Osteoblast (primary cell): ENCODE results near the gene TOR1B. TPM values are rescaled to one million over a fixed set of nuclear protein-coding genes. Genes with fewer than 3 reads are reported as not detected.

Experiments
- DNase-seq: peaks from one replicate; pipeline ENCODE4 v3.0.0; 2011; ENCODE audit warnings: low spot score, mixed read lengths; ENCODE audit not compliant: insufficient read length; ENCODE audit errors: missing footprints
- H2AFZ ChIP-seq: 2 replicates; pipeline ENCODE4 v1.6.0; 2011; ENCODE audit warnings: mild to moderate bottlenecking, low read length
- H3K27ac ChIP-seq: 2 replicates; pipeline ENCODE4 v1.5.1; 2011; ENCODE audit warnings: mild to moderate bottlenecking, low read depth, low read length, moderate library complexity
- H3K27me3 ChIP-seq: 2 replicates; pipeline ENCODE4 v1.6.0; 2012; ENCODE audit warnings: mild to moderate bottlenecking, control low read depth, inconsistent platforms, low read length, moderate library complexity; ENCODE audit not compliant: insufficient read depth
- H3K36me3 ChIP-seq: 2 replicates; pipeline ENCODE4 v1.5.1; 2011; ENCODE audit warnings: mild to moderate bottlenecking, low read length, control low read depth, moderate library complexity; ENCODE audit not compliant: insufficient read depth
- H3K4me1 ChIP-seq: 2 replicates; pipeline ENCODE4 v1.5.1; 2011; ENCODE audit warnings: mild to moderate bottlenecking, low read length, control low read depth, moderate library complexity; ENCODE audit not compliant: insufficient read depth
- H3K4me2 ChIP-seq: 2 replicates; pipeline ENCODE4 v1.6.0; 2011; ENCODE audit warnings: mild to moderate bottlenecking, low read length; ENCODE audit not compliant: insufficient read depth
- H3K4me3 ChIP-seq: fragments of 200-600 bp; sonication (generic); 3 replicates; pipeline ENCODE4 v1.5.1; 2012; ENCODE audit warnings: mild to moderate bottlenecking, low read length, inconsistent platforms; ENCODE audit not compliant: insufficient read depth
- H3K79me2 ChIP-seq: 2 replicates; pipeline ENCODE4 v1.6.0; 2012; ENCODE audit warnings: mild to moderate bottlenecking, low read length, control low read depth, inconsistent platforms; ENCODE audit not compliant: insufficient read depth
- H3K9me3 ChIP-seq: 2 replicates; pipeline ENCODE4 v1.5.1; 2011; ENCODE audit warnings: low read depth, low read length, control low read depth
- H4K20me1 ChIP-seq: 2 replicates; pipeline ENCODE4 v1.6.0; 2012; ENCODE audit warnings: mild to moderate bottlenecking, low read length, control low read depth; ENCODE audit not compliant: insufficient read depth
- total RNA-seq: library from RNA; depleted of rRNA; stranded (reverse); fragments of >200 nt; gene quantifications from 2 replicates; pipeline ENCODE4 v1.2.3, GENCODE V29; 2012
- TF ChIP-seq, protein P1 (sequence below): IDR thresholded peaks from 2 replicates; pipeline ENCODE4 v1.5.1; 2011; ENCODE audit warnings: mild to moderate bottlenecking, low read depth, low read length, moderate library complexity; ENCODE audit errors: extremely low read depth

Gene TOR1B
- total RNA-seq, 1 donor = 27.5 TPM

DNA sequence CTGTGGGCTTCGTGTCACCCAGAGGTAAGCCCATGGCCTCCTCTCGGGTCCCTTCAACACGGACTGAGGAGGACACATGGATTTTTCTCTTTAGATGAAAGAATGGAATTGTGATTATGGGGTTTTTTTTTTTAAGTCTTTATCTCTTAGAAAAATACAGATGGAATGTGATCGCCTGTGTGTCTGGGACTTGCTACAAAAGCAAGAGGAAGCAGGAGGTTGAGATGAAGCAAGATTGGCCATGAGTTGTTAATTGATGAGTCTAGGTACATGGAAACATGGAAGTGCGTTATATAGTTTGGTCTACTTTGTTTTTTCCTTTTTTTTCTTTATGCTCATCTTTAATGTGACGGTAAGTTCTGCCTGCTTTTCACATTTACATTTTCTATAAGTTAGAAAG lies 46.9 kb downstream of the TOR1B start:
- no peak overlapping the region for H3K4me3 ChIP-seq
- no peak overlapping the region for H3K4me2 ChIP-seq
- TF ChIP-seq, protein P1, sequence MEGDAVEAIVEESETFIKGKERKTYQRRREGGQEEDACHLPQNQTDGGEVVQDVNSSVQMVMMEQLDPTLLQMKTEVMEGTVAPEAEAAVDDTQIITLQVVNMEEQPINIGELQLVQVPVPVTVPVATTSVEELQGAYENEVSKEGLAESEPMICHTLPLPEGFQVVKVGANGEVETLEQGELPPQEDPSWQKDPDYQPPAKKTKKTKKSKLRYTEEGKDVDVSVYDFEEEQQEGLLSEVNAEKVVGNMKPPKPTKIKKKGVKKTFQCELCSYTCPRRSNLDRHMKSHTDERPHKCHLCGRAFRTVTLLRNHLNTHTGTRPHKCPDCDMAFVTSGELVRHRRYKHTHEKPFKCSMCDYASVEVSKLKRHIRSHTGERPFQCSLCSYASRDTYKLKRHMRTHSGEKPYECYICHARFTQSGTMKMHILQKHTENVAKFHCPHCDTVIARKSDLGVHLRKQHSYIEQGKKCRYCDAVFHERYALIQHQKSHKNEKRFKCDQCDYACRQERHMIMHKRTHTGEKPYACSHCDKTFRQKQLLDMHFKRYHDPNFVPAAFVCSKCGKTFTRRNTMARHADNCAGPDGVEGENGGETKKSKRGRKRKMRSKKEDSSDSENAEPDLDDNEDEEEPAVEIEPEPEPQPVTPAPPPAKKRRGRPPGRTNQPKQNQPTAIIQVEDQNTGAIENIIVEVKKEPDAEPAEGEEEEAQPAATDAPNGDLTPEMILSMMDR = no peak
- H3K36me3 ChIP-seq = peaks cover 35% of the 10 kb centered on the region
- H3K79me2 ChIP-seq = peaks cover 4% of the 10 kb centered on the region
- H2AFZ ChIP-seq = no peak overlapping the region
- H3K9me3 ChIP-seq = no peaks in the 10 kb centered on the region
- no peak overlapping the region for H3K27ac ChIP-seq
- DNase-seq = no peak
- H3K4me1 ChIP-seq = peaks cover 20% of the 10 kb centered on the region
- no peaks in the 10 kb centered on the region for H3K27me3 ChIP-seq
- H4K20me1 ChIP-seq = peaks cover 14% of the 10 kb centered on the region

- Histone ChIP-seq H4K20me1 (peaks cover 16% of the 10 kb centered on the region), H3K4me3 (no peak overlapping the region), H2AFZ (no peak overlapping the region), H3K27ac (peak overlapping the region; percentile 35), H3K79me2 (no peaks in the 10 kb centered on the region), H3K36me3 (peaks cover 44% of the 10 kb centered on the region), H3K9me3 (no peaks in the 10 kb centered on the region), H3K4me2 (no peak overlapping the region), H3K4me1 (peaks cover 20% of the 10 kb centered on the region), H3K27me3 (no peaks in the 10 kb centered on the region)
- no peak for DNase-seq
- TF ChIP-seq, protein P1 = no peak
Observed at GRCh38 chr9:129850821-129851550, 48.0 kb downstream of the TOR1B start.

- no peaks in the 10 kb centered on the region for H3K27me3 ChIP-seq
- peaks cover 45% of the 10 kb centered on the region for H3K36me3 ChIP-seq
- H3K4me1 ChIP-seq = peaks cover 20% of the 10 kb centered on the region
- no peak for DNase-seq
- no peaks in the 10 kb centered on the region for H3K9me3 ChIP-seq
- H4K20me1 ChIP-seq = peaks cover 14% of the 10 kb centered on the region
- H3K79me2 ChIP-seq = no peaks in the 10 kb centered on the region
- no peak overlapping the region for H3K27ac ChIP-seq
- H2AFZ ChIP-seq = no peak overlapping the region
- TF ChIP-seq, protein P1 = no peak
- no peak overlapping the region for H3K4me3 ChIP-seq
- no peak overlapping the region for H3K4me2 ChIP-seq
Observed at GRCh38 chr9:129851821-129852220, 48.8 kb downstream of the TOR1B start.

DNA sequence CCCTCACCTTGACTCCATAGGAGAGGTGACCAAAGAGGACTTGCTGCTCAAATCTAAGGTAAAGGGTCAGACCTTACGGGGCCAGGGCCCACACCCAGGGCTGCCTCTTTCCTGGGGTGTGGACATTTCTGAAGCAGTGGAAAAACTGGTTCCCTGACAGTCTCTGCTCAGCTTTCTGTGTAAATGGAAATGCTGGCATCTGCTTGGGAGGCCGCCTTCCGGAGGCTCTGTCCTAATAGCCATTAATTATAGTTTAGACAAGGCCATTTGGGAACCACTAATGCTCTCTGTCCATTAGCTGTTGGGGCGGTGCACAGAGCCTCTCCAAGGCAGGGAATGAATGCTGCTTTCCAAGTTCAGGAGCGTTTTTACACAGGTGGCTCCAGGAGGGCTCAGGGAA lies 49.6 kb downstream of the TOR1B start:
- DNase-seq = no peak
- no peak overlapping the region for H3K4me2 ChIP-seq
- no peak overlapping the region for H3K27ac ChIP-seq
- no peaks in the 10 kb centered on the region for H3K27me3 ChIP-seq
- no peak overlapping the region for H2AFZ ChIP-seq
- H4K20me1 ChIP-seq = peaks cover 14% of the 10 kb centered on the region
- H3K9me3 ChIP-seq = no peaks in the 10 kb centered on the region
- TF ChIP-seq, protein P1 = no peak
- H3K79me2 ChIP-seq = no peaks in the 10 kb centered on the region
- no peak overlapping the region for H3K4me3 ChIP-seq
- H3K4me1 ChIP-seq = peaks cover 20% of the 10 kb centered on the region
- peaks cover 51% of the 10 kb centered on the region for H3K36me3 ChIP-seq
